Hypothalamus (tissue), 51 donors: ENCODE results near the gene ERP27.

ENCODE experiments used
- DNase-seq, 51 donors: peaks; one replicate each; lab custom pipeline; 2025; lab: John Stamatoyannopoulos, UW

Gene ERP27

GRCh38 chr12:14960548-14961465 is 22.5 kb upstream of the ERP27 start:
- no peak for DNase-seq

- no peak for DNase-seq
Observed at GRCh38 chr12:14959916-14960496, 21.7 kb upstream of the ERP27 start.

GRCh38 chr12:14959463-14959862 is 21.1 kb upstream of the ERP27 start:
- no peak for DNase-seq

- DNase-seq, result no peak
Observed at GRCh38 chr12:14959126-14959440, 20.7 kb upstream of the ERP27 start.

GRCh38 chr12:14958361-14959125 is 20.2 kb upstream of the ERP27 start:
- DNase-seq, result no peak

- DNase-seq, result peak in 1 of 51 donors; percentile 1
Observed at GRCh38 chr12:14957551-14958168, 19.3 kb upstream of the ERP27 start.

GRCh38 chr12:14956905-14957304 is 18.6 kb upstream of the ERP27 start:
- no peak for DNase-seq

- DNase-seq, result peak in 1 of 51 donors; percentile 19
Observed at GRCh38 chr12:14956024-14956891, 17.9 kb upstream of the ERP27 start.

GRCh38 chr12:14954269-14954668 is 15.9 kb upstream of the ERP27 start:
- DNase-seq, result no peak

- no peak for DNase-seq
Observed at GRCh38 chr12:14953752-14954151, 15.4 kb upstream of the ERP27 start.

GRCh38 chr12:14952299-14952921 is 14.1 kb upstream of the ERP27 start:
- DNase-seq, result peak in 1 of 51 donors; percentile 12

GRCh38 chr12:14951851-14952250 is 13.5 kb upstream of the ERP27 start:
- no peak for DNase-seq

- DNase-seq, result no peak
Observed at GRCh38 chr12:14950982-14951746, 12.8 kb upstream of the ERP27 start.

- DNase-seq, result no peak
Observed at GRCh38 chr12:14950421-14950820, 12.1 kb upstream of the ERP27 start.

- no peak for DNase-seq
Observed at GRCh38 chr12:14949631-14950030, 11.3 kb upstream of the ERP27 start.

- peak in 1 of 51 donors; percentile 57 for DNase-seq
Observed at GRCh38 chr12:14948672-14949071, 10.3 kb upstream of the ERP27 start.

GRCh38 chr12:14946861-14947260 is 8.5 kb upstream of the ERP27 start:
- no peak for DNase-seq

- no peak for DNase-seq
Observed at GRCh38 chr12:14946162-14946561, 7.8 kb upstream of the ERP27 start.
